Smooth muscle cell (in vitro differentiated cells): Measurements from ENCODE around the gene ABCA5. TPM values are rescaled to one million over a fixed set of nuclear protein-coding genes. Genes with fewer than 3 reads are reported as not detected.
"Not testable (repeated sequence)": the region's sequence is repeated elsewhere in the genome, so short reads cannot be mapped to it uniquely, and the experiment has no call there.

ENCODE experiments used
- DNase-seq: peaks from one replicate; lab custom pipeline; 2025; ENCODE audit not compliant: unreplicated experiment; lab: John Stamatoyannopoulos, UW
- H2AFZ ChIP-seq: fragments of 200-600 bp; sonication (generic); 2 replicates; pipeline ENCODE4 v1.6.0; 2016; ENCODE audit warnings: antibody characterized with exemption, low read depth, mild to moderate bottlenecking
- H3F3A ChIP-seq: fragments of 200-600 bp; sonication (generic); 2 replicates; pipeline ENCODE4 v1.6.0; 2017; ENCODE audit warnings: antibody characterized with exemption, low read depth
- H3K27ac ChIP-seq: fragments of 200-600 bp; sonication (generic); 2 replicates; pipeline ENCODE4 v1.5.1; 2016; ENCODE audit warnings: low read depth, mild to moderate bottlenecking
- H3K27me3 ChIP-seq: fragments of 200-600 bp; sonication (generic); 2 replicates; pipeline ENCODE4 v1.6.1; 2016; ENCODE audit warnings: low read depth, mild to moderate bottlenecking
- H3K36me3 ChIP-seq: fragments of 200-600 bp; sonication (generic); 2 replicates; pipeline ENCODE4 v1.5.1; 2016; ENCODE audit warnings: low read depth
- H3K4me1 ChIP-seq: fragments of 200-600 bp; sonication (generic); 2 replicates; pipeline ENCODE4 v1.5.1; 2016; ENCODE audit warnings: low read depth
- H3K4me2 ChIP-seq: fragments of 200-600 bp; sonication (generic); 2 replicates; pipeline ENCODE4 v1.6.0; 2016; ENCODE audit warnings: mild to moderate bottlenecking
- H3K4me3 ChIP-seq: fragments of 200-600 bp; sonication (generic); 2 replicates; pipeline ENCODE4 v1.5.1; 2016; ENCODE audit warnings: mild to moderate bottlenecking
- H3K79me2 ChIP-seq: fragments of 200-600 bp; sonication (generic); 2 replicates; pipeline ENCODE4 v1.6.0; 2016; ENCODE audit warnings: low read depth, mild to moderate bottlenecking
- H3K9ac ChIP-seq: fragments of 200-600 bp; sonication (generic); 2 replicates; pipeline ENCODE4 v1.6.0; 2016; ENCODE audit warnings: low read depth
- H3K9me3 ChIP-seq: fragments of 200-600 bp; sonication (generic); replicated peaks from 2 replicates; pipeline ENCODE4 v1.5.1; 2016; ENCODE audit warnings: low read depth
- H4K20me1 ChIP-seq: fragments of 200-600 bp; sonication (generic); 2 replicates; pipeline ENCODE4 v1.6.0; 2016; ENCODE audit warnings: low read depth
- WGBS: methylation state at CpG from one replicate; pipeline ENCODE4 v1.1.7; 2016; ENCODE audit warnings: low lambda C conversion rate; 5-methylcytosine and 5-hydroxymethylcytosine counted together
- polyA plus RNA-seq: library from polyadenylated mRNA; unstranded; fragments of >200 nt; fragmentation: Nextera tagmentation; extraction: Ambion mirVana; gene quantifications from 2 replicates; pipeline ENCODE4 v1.2.1, GENCODE V29; 2016
- total RNA-seq: library from RNA; depleted of rRNA; stranded (reverse); fragments of >200 nt; gene quantifications from 2 replicates; pipeline ENCODE4 v1.2.3, GENCODE V29; 2014
- TF ChIP-seq, protein P1 (sequence below): fragments of 200-600 bp; sonication (generic); IDR thresholded peaks from 2 replicates; pipeline ENCODE4 v1.5.1; 2017; ENCODE audit warnings: borderline replicate concordance, mild to moderate bottlenecking, antibody characterized with exemption; ENCODE audit not compliant: insufficient read depth, poor library complexity, severe bottlenecking

Gene ABCA5
- total and polyA plus RNA-seq, 2 experiments from 2014 or later = 2.2 to 11.3 TPM

GRCh38 chr17:69287168-69287567, 39.8 kb downstream of the ABCA5 start:
- Histone ChIP-seq H3K36me3 (no peaks in the 10 kb centered on the region), H3K27ac (no peak overlapping the region), H3K9ac (no peak overlapping the region), H3K4me3 (no peak overlapping the region), H3K9me3 (no peaks in the 10 kb centered on the region), H3K4me2 (no peak overlapping the region), H3K27me3 (no peaks in the 10 kb centered on the region), H2AFZ (no peak overlapping the region), H3F3A (no peaks in the 10 kb centered on the region), H3K79me2 (no peaks in the 10 kb centered on the region), H3K4me1 (no peaks in the 10 kb centered on the region), H4K20me1 (no peaks in the 10 kb centered on the region)
- 88% methylated on average over 1 of the region's 1 CpG for WGBS
- TF ChIP-seq, protein P1, sequence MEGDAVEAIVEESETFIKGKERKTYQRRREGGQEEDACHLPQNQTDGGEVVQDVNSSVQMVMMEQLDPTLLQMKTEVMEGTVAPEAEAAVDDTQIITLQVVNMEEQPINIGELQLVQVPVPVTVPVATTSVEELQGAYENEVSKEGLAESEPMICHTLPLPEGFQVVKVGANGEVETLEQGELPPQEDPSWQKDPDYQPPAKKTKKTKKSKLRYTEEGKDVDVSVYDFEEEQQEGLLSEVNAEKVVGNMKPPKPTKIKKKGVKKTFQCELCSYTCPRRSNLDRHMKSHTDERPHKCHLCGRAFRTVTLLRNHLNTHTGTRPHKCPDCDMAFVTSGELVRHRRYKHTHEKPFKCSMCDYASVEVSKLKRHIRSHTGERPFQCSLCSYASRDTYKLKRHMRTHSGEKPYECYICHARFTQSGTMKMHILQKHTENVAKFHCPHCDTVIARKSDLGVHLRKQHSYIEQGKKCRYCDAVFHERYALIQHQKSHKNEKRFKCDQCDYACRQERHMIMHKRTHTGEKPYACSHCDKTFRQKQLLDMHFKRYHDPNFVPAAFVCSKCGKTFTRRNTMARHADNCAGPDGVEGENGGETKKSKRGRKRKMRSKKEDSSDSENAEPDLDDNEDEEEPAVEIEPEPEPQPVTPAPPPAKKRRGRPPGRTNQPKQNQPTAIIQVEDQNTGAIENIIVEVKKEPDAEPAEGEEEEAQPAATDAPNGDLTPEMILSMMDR = no peak
- DNase-seq = no peak

DNA sequence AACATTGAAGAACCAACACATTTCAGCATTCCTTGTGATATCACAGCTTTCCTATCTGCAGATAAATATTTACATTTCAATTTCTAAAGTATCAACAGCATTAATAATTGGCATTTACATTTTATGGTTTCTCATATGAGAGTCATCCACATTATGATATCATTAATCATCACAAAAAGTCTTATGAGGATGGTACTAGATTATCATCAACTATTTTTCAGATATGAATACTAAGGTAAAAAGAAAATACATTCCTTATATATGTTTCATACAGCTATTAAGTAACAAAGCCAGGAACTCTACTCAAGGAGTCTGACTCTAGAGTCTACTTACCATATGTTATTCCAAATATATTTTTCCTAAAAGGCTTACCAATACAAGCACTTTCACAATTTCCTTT, 40.7 kb downstream of the ABCA5 start:
- no peaks in the 10 kb centered on the region for H3F3A ChIP-seq
- H3K9ac ChIP-seq = no peak overlapping the region
- no peak overlapping the region for H3K27ac ChIP-seq
- H3K4me1 ChIP-seq = no peaks in the 10 kb centered on the region
- no peak overlapping the region for H2AFZ ChIP-seq
- H3K27me3 ChIP-seq = no peaks in the 10 kb centered on the region
- no peak for DNase-seq
- no peaks in the 10 kb centered on the region for H3K79me2 ChIP-seq
- H3K4me2 ChIP-seq = no peak overlapping the region
- no peak overlapping the region for H3K4me3 ChIP-seq
- no peaks in the 10 kb centered on the region for H3K9me3 ChIP-seq
- TF ChIP-seq, protein P1 = no peak
- no peaks in the 10 kb centered on the region for H3K36me3 ChIP-seq
- H4K20me1 ChIP-seq = no peaks in the 10 kb centered on the region

DNA sequence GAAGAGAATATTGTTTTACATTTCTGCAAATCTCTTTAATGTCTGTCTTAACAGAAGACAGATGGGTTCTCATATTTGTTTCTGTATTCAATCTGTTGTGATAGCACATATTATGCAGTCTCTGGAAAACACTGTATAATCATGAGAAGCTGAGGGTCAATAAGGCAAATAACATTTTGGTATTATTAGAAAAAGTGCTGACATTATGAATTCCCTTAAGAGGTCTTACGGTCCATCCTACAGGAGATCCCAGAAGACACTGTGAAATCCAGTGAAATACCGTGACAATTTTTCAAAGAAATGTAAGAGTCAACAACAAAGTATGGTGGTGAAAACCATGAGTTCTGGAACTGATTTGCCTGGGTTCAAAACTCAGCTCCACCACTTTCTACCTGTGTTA, 42.3 kb downstream of the ABCA5 start:
- H3K79me2 ChIP-seq = no peaks in the 10 kb centered on the region
- H2AFZ ChIP-seq = no peak overlapping the region
- H3K27me3 ChIP-seq = no peaks in the 10 kb centered on the region
- no peaks in the 10 kb centered on the region for H3F3A ChIP-seq
- H3K4me2 ChIP-seq = no peak overlapping the region
- no peak for DNase-seq
- H3K36me3 ChIP-seq = no peaks in the 10 kb centered on the region
- WGBS = 95% methylated on average over 2 of the region's 2 CpGs
- H3K4me3 ChIP-seq = no peak overlapping the region
- no peak overlapping the region for H3K9ac ChIP-seq
- no peaks in the 10 kb centered on the region for H3K9me3 ChIP-seq
- H4K20me1 ChIP-seq = no peaks in the 10 kb centered on the region
- H3K27ac ChIP-seq = no peak overlapping the region
- no peaks in the 10 kb centered on the region for H3K4me1 ChIP-seq
- TF ChIP-seq, protein P1 = no peak

DNA sequence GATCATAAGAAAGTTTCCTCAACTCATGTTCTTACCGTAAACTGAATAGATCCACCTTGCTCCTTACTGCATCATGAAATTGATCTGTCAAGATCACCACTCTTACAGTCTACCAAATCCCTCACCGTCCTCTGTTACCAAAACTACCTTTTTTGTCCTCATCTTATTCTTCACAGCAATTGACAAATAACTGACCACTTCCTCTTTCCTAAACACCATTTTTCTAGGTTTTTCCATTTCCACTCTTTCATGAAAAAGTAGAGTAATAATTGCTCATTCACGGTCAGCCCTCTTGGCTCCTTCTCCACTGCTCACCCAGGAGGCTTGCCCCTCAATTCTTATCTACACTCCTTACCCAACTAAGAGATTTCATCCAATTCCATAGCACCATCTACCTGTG, 44.9 kb downstream of the ABCA5 start:
- H3K4me1 ChIP-seq = no peaks in the 10 kb centered on the region
- 94% methylated on average over 3 of the region's 3 CpGs for WGBS
- H3K9me3 ChIP-seq = no peaks in the 10 kb centered on the region
- no peak for DNase-seq
- H3F3A ChIP-seq = no peaks in the 10 kb centered on the region
- H3K4me3 ChIP-seq = no peak overlapping the region
- TF ChIP-seq, protein P1 = no peak
- no peak overlapping the region for H2AFZ ChIP-seq
- H3K9ac ChIP-seq = no peak overlapping the region
- H3K36me3 ChIP-seq = no peaks in the 10 kb centered on the region
- no peak overlapping the region for H3K27ac ChIP-seq
- no peaks in the 10 kb centered on the region for H3K27me3 ChIP-seq
- H4K20me1 ChIP-seq = no peaks in the 10 kb centered on the region
- H3K79me2 ChIP-seq = no peaks in the 10 kb centered on the region
- no peak overlapping the region for H3K4me2 ChIP-seq

GRCh38 chr17:69276279-69276678, 50.7 kb downstream of the ABCA5 start:
- not testable (repeated sequence) for H2AFZ ChIP-seq, DNase-seq, H3F3A ChIP-seq, H3K4me3 ChIP-seq, H3K4me1 ChIP-seq, H3K79me2 ChIP-seq, H3K27me3 ChIP-seq, H3K4me2 ChIP-seq, H3K27ac ChIP-seq, H3K36me3 ChIP-seq, H4K20me1 ChIP-seq, H3K9me3 ChIP-seq, H3K9ac ChIP-seq
- WGBS = over 99% methylated on average over 4 of the region's 4 CpGs
